Measurements from ENCODE around the gene RGS16.
"Not testable (repeated sequence)": the region's sequence is repeated elsewhere in the genome, so short reads cannot be mapped to it uniquely, and the experiment has no call there.

The RGS16 gene

DNA sequence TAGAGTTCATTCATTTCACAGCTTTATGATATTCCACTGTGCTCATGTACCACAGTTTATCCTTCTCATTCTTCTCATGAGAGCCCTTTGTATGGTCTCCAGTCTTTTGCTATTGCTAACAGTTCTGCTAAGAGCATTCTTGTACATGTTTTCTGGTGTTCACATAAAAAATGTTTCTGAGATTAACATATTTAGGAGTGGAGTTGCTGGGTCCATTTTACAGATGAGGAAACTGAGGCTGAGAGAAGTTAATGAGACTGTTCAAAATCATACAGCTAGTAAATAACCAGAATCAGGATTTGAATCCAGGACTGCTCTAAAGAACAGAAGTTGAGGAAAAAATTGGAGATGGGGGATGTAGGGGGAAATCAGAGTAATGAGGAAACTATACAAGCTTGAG is 28.8 kb upstream of the RGS16 start:
- H3K27me3 ChIP-seq (ENCODE audit: insufficient read depth, poor library complexity, severe bottlenecking): no peaks in the 10 kb centered on the region
- H3K4me3 ChIP-seq (replicated peaks; ENCODE audit: insufficient read depth, low read length): no peak overlapping the region
- no peak for TF ChIP-seq SPI1 (IDR thresholded peaks at IDR 0.05; ENCODE audit: borderline replicate concordance, low read depth)
- no peak for TF ChIP-seq REST (IDR thresholded peaks at IDR 0.05; ENCODE audit: insufficient replicate concordance, low read depth)
- TF ChIP-seq POLR2AphosphoS5 (IDR thresholded peaks at IDR 0.05; ENCODE audit: low read depth): no peak
- no peak for TF ChIP-seq GABPA (IDR thresholded peaks at IDR 0.05; ENCODE audit: low read depth)
- TF ChIP-seq, protein P1, sequence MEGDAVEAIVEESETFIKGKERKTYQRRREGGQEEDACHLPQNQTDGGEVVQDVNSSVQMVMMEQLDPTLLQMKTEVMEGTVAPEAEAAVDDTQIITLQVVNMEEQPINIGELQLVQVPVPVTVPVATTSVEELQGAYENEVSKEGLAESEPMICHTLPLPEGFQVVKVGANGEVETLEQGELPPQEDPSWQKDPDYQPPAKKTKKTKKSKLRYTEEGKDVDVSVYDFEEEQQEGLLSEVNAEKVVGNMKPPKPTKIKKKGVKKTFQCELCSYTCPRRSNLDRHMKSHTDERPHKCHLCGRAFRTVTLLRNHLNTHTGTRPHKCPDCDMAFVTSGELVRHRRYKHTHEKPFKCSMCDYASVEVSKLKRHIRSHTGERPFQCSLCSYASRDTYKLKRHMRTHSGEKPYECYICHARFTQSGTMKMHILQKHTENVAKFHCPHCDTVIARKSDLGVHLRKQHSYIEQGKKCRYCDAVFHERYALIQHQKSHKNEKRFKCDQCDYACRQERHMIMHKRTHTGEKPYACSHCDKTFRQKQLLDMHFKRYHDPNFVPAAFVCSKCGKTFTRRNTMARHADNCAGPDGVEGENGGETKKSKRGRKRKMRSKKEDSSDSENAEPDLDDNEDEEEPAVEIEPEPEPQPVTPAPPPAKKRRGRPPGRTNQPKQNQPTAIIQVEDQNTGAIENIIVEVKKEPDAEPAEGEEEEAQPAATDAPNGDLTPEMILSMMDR (IDR thresholded peaks at IDR 0.05; ENCODE audit: insufficient read depth, low read length): no peak
- no peak for DNase-seq (ENCODE audit: low read depth in 1 of 2, low spot score in 1 of 2)
- no peak overlapping the region for H3K27ac ChIP-seq (replicated peaks)

DNA sequence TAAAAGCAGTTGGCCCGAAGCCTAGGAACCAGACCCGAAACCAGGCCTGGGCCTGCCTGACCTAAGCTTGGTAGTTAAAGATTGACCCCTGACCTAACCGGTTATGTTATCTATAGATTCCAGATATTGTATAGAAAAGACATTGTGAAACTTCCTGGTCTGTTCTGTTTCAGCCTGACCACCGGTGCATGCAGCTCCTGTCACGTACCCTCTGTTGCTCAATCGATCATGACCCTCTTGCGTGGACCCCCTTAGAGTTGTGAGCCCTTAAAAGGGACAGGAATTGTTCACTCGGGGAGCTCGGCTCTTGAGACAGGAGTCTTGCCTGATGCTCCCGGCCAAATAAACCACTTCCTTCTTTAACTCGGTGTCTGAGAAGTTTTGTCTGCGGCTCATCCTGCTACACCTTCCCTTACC is 28.3 kb upstream of the RGS16 start:
- not testable (repeated sequence) for H3K27me3 ChIP-seq (ENCODE audit: insufficient read depth, poor library complexity, severe bottlenecking); H3K4me3 ChIP-seq (replicated peaks; ENCODE audit: insufficient read depth, low read length); H3K27ac ChIP-seq (replicated peaks)
- TF ChIP-seq SPI1 (IDR thresholded peaks at IDR 0.05; ENCODE audit: borderline replicate concordance, low read depth): peak; percentile 81
- DNase-seq (ENCODE audit: low read depth in 1 of 2, low spot score in 1 of 2): peak; percentile 21 to 23

DNA sequence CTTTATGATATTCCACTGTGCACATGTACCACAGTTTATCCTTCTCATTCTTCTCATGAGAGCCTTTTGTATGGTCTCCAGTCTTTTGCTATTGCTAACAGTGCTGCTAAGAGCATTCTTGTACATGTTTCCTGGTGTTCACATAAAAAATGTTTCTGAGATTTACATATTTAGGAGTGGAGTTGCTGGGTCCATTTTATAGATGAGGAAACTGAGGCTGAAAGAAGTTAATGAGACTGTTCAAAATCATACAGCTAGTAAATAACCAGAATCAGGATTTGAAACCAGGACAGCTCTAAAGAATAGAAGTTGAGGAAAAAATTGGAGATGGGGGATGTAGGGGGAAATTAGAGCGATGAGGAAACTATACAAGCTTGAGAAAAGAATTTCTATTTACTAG is 27.8 kb upstream of the RGS16 start:
- no peak for DNase-seq (ENCODE audit: low read depth in 1 of 2, low spot score in 1 of 2)
- Histone ChIP-seq H3K27me3 (ENCODE audit: insufficient read depth, poor library complexity, severe bottlenecking) (no peaks in the 10 kb centered on the region), H3K27ac (replicated peaks) (no peak overlapping the region), H3K4me3 (replicated peaks; ENCODE audit: insufficient read depth, low read length) (no peak overlapping the region)
- no peak for TF ChIP-seq REST (IDR thresholded peaks at IDR 0.05; ENCODE audit: insufficient replicate concordance, low read depth)
- TF ChIP-seq, protein P1 (IDR thresholded peaks at IDR 0.05; ENCODE audit: insufficient read depth, low read length): no peak
- TF ChIP-seq SPI1 (IDR thresholded peaks at IDR 0.05; ENCODE audit: borderline replicate concordance, low read depth): no peak
- TF ChIP-seq POLR2AphosphoS5 (IDR thresholded peaks at IDR 0.05; ENCODE audit: low read depth): no peak
- no peak for TF ChIP-seq GABPA (IDR thresholded peaks at IDR 0.05; ENCODE audit: low read depth)

GRCh38 chr1:182631053-182631677 is 27.0 kb upstream of the RGS16 start:
- no peak overlapping the region for H3K4me3 ChIP-seq (replicated peaks; ENCODE audit: insufficient read depth, low read length)
- H3K27ac ChIP-seq (replicated peaks): no peak overlapping the region
- no peaks in the 10 kb centered on the region for H3K27me3 ChIP-seq (ENCODE audit: insufficient read depth, poor library complexity, severe bottlenecking)
- TF ChIP-seq GABPA (IDR thresholded peaks at IDR 0.05; ENCODE audit: low read depth) (no peak), SPI1 (IDR thresholded peaks at IDR 0.05; ENCODE audit: borderline replicate concordance, low read depth) (no peak), REST (IDR thresholded peaks at IDR 0.05; ENCODE audit: insufficient replicate concordance, low read depth) (no peak), POLR2AphosphoS5 (IDR thresholded peaks at IDR 0.05; ENCODE audit: low read depth) (no peak)
- DNase-seq (ENCODE audit: low read depth in 1 of 2, low spot score in 1 of 2): no peak
